HepG2 (cell line): ENCODE results near the gene CDT1. TPM values are rescaled to one million over a fixed set of nuclear protein-coding genes. Genes with fewer than 3 reads are reported as not detected.

Source experiments
- ADNP ChIP-seq: sonication (generic); formaldehyde crosslinking; IDR thresholded peaks from 2 replicates; pipeline ENCODE4 v1.4.0; 2020; ENCODE audit warnings: missing genetic modification reagents
- ARNT ChIP-seq: fragments of 450-650 bp; IDR thresholded peaks from 2 replicates; pipeline ENCODE4 v1.6.1; 2017
- BRD4 ChIP-seq: sonication (generic); formaldehyde crosslinking; IDR thresholded peaks from 2 replicates; pipeline ENCODE4 v1.4.0; 2020; ENCODE audit warnings: missing genetic modification reagents
- NPAS2 ChIP-seq: sonication (generic); formaldehyde crosslinking; IDR thresholded peaks from 2 replicates; pipeline ENCODE4 v1.8.0; 2022; ENCODE audit warnings: mild to moderate bottlenecking, missing genetic modification reagents, borderline replicate concordance
- PAF1 ChIP-seq: IDR thresholded peaks from 2 replicates; pipeline ENCODE4 v1.6.1; 2016; ENCODE audit warnings: missing genetic modification reagents, missing compliant biosample characterization
- SIX4 ChIP-seq: sonication (generic); formaldehyde crosslinking; IDR thresholded peaks from 2 replicates; pipeline ENCODE4 v1.4.0; 2020; ENCODE audit warnings: missing genetic modification reagents
- SNAPC4 ChIP-seq: sonication (generic); formaldehyde crosslinking; IDR thresholded peaks from 2 replicates; pipeline ENCODE4 v1.4.0; 2020; ENCODE audit warnings: mild to moderate bottlenecking, missing genetic modification reagents
- TBL1XR1 ChIP-seq: fragments of 150-350 bp; IDR thresholded peaks from 2 replicates; pipeline ENCODE4 v1.6.1; 2014; ENCODE audit warnings: borderline replicate concordance, low read length; ENCODE audit not compliant: partially characterized antibody
- ZNF703 ChIP-seq: sonication (generic); formaldehyde crosslinking; IDR thresholded peaks from 2 replicates; pipeline ENCODE4 v1.5.1; 2020; ENCODE audit warnings: missing genetic modification reagents, mild to moderate bottlenecking, moderate library complexity, borderline replicate concordance
- ZNF891 ChIP-seq: sonication (generic); formaldehyde crosslinking; IDR thresholded peaks from 2 replicates; pipeline ENCODE4 v1.5.0; 2020; ENCODE audit warnings: mild to moderate bottlenecking, missing genetic modification reagents
- polyA plus RNA-seq, 8 experiments: library from polyadenylated mRNA; depleted of rRNA in 3 of 8; stranded (reverse) in 7 of 8; unstranded in 1 of 8; fragments of >200 nt; fragmentation: Illumina TruSeq in 4 of 8; extraction: Trizol in 4 of 8; gene quantifications; 2 replicates each; pipeline versions ENCODE4 v1.2.1 to v1.2.3, GENCODE V29; 2011 to 2016; ENCODE audit warnings: low read depth in 4 of 8, missing spikeins in 1 of 8, mixed read lengths in 1 of 8; ENCODE audit not compliant: insufficient read depth in 1 of 8
- total RNA-seq, 5 experiments: library from RNA; depleted of rRNA; stranded (reverse); fragments of >200 nt; fragmentation: Illumina TruSeq; extraction: Trizol; gene quantifications; 2 replicates each; pipeline ENCODE4 v1.2.3, GENCODE V29; 2016; ENCODE audit warnings: low read depth in 1 of 5

Gene CDT1
- total and polyA plus RNA-seq, 2 of the 13 experiments (the other 11 are each of a cell fraction or from before 2014, with no cell fraction given), result 23.1 to 23.8 TPM

- TF ChIP-seq SNAPC4 (CRISPR knock-in tag) (no peak), ADNP (no peak), ARNT (no peak), ZNF703 (CRISPR knock-in tag) (no peak), ZNF891 (CRISPR knock-in tag) (no peak), SIX4 (CRISPR knock-in tag) (no peak), NPAS2 (CRISPR knock-in tag) (no peak), PAF1 (no peak), TBL1XR1 (no peak), BRD4 (CRISPR knock-in tag) (no peak)
Observed at GRCh38 chr16:88767546-88768070, 36.0 kb upstream of the CDT1 start (continued).
